Fibroblast of lung (primary cell): Measurements from ENCODE around the gene SPDYE2. TPM values are rescaled to one million over a fixed set of nuclear protein-coding genes. Genes with fewer than 3 reads are reported as not detected.
"Not testable (repeated sequence)": the region's sequence is repeated elsewhere in the genome, so short reads cannot be mapped to it uniquely, and the experiment has no call there.

Source experiments
- DNase-seq, 2 donors: peaks; one replicate each; pipeline versions ENCODE4 v3.0.0 to v3.0.0-alpha.2; 2010; ENCODE audit warnings: low read depth in 2 of 2
- H2AFZ ChIP-seq: 2 replicates; pipeline ENCODE4 v1.5.1; 2012; ENCODE audit warnings: low read length, control low read depth, inconsistent platforms
- H3K27ac ChIP-seq: 2 replicates; pipeline ENCODE4 v1.5.1; 2011; ENCODE audit warnings: low read length, control low read depth; ENCODE audit not compliant: insufficient read depth
- H3K27me3 ChIP-seq: 2 replicates; pipeline ENCODE4 v1.5.1; 2011; ENCODE audit warnings: mild to moderate bottlenecking, low read length; ENCODE audit not compliant: control insufficient read depth, insufficient read depth
- H3K36me3 ChIP-seq: 2 replicates; pipeline ENCODE4 v1.5.1; 2011; ENCODE audit warnings: low read length; ENCODE audit not compliant: control insufficient read depth, insufficient read depth
- H3K4me1 ChIP-seq: 2 replicates; pipeline ENCODE4 v1.5.1; 2011; ENCODE audit warnings: low read length; ENCODE audit not compliant: control insufficient read depth, insufficient read depth; ENCODE audit errors: extremely low read depth
- H3K4me2 ChIP-seq: 2 replicates; pipeline ENCODE4 v1.5.1; 2011; ENCODE audit warnings: low read length, control low read depth; ENCODE audit not compliant: insufficient read depth; ENCODE audit errors: extremely low read depth
- H3K4me3 ChIP-seq, 4 experiments: fragments of 200-600 bp in 1 of 4; sonication (generic) in 1 of 4; replicated peaks in 1 of 4; 2 replicates each; pipeline ENCODE4 v1.5.1; 2011 to 2016; ENCODE audit warnings: low read length in 4 of 4, low read depth in 3 of 4, mild to moderate bottlenecking in 3 of 4, control low read depth in 2 of 4, inconsistent platforms in 1 of 4, mixed read lengths in 1 of 4; ENCODE audit not compliant: insufficient read depth in 1 of 4; ENCODE audit errors: control extremely low read depth in 1 of 4
- H3K79me2 ChIP-seq: 2 replicates; pipeline ENCODE4 v1.5.1; 2012; ENCODE audit warnings: mild to moderate bottlenecking, low read length, inconsistent platforms; ENCODE audit not compliant: control insufficient read depth, insufficient read depth
- H3K9ac ChIP-seq: 2 replicates; pipeline ENCODE4 v1.5.1; 2011; ENCODE audit warnings: mild to moderate bottlenecking, low read length, control low read depth; ENCODE audit not compliant: insufficient read depth
- H3K9me3 ChIP-seq: 2 replicates; pipeline ENCODE4 v1.5.1; 2012; ENCODE audit warnings: low read depth, low read length; ENCODE audit not compliant: control insufficient read depth, insufficient read depth
- H4K20me1 ChIP-seq: 2 replicates; pipeline ENCODE4 v1.5.1; 2011; ENCODE audit warnings: low read length; ENCODE audit not compliant: control insufficient read depth, insufficient read depth; ENCODE audit errors: extremely low read depth
- polyA plus RNA-seq, 2 donors: library from polyadenylated mRNA; depleted of rRNA in 1 of 2; stranded (reverse) in 1 of 2; unstranded in 1 of 2; fragments of >200 nt; gene quantifications; 2 replicates each; pipeline ENCODE4 v1.2.1, GENCODE V29; 2011 to 2012; ENCODE audit warnings: missing spikeins in 1 of 2
- total RNA-seq: library from RNA; depleted of rRNA; stranded (reverse); fragments of >200 nt; gene quantifications from 2 replicates; pipeline ENCODE4 v1.2.1, GENCODE V29; 2014
- TF ChIP-seq, protein P1 (sequence below), 2 donors: IDR thresholded peaks in 1 of 2; conservative IDR thresholded peaks in 1 of 2; 1 replicate in 1 of 2; 2 replicates in 1 of 2; pipeline ENCODE4 v1.5.1; 2011 to 2012; ENCODE audit warnings: low read length in 2 of 2, control low read depth in 1 of 2, inconsistent platforms in 1 of 2, low read depth in 1 of 2, mild to moderate bottlenecking in 1 of 2

SPDYE2 gene
- total and polyA plus RNA-seq, 2 donors (not counting 1 experiment from before 2014, with no cell fraction given), result not detected

DNA sequence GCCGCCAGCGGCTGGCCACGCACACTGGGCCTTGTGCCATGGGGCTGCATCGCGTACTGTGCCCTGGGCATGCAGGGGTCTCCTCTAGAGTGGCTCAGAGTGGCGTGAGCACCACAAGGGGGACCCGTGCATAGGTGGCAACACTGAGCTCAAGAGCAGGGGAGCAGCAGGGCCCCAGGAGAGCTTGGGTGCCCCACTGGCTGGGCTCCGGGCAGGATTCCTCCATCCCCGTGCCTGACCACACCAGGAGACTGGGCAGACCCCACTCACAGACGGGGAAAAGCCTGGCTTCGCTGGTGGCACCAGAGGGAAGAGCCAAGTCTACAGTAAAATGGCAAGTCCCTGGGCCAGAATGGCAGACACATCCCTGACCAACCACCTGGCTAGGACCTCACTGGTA lies 17.6 kb downstream of the SPDYE2 start:
- H3K9me3 ChIP-seq, H3K4me1 ChIP-seq, H3K79me2 ChIP-seq, H3K9ac ChIP-seq, H4K20me1 ChIP-seq, H3K4me3 ChIP-seq, H3K27ac ChIP-seq, H3K4me2 ChIP-seq, DNase-seq, H3K27me3 ChIP-seq, H2AFZ ChIP-seq, H3K36me3 ChIP-seq: not testable (repeated sequence)

DNA sequence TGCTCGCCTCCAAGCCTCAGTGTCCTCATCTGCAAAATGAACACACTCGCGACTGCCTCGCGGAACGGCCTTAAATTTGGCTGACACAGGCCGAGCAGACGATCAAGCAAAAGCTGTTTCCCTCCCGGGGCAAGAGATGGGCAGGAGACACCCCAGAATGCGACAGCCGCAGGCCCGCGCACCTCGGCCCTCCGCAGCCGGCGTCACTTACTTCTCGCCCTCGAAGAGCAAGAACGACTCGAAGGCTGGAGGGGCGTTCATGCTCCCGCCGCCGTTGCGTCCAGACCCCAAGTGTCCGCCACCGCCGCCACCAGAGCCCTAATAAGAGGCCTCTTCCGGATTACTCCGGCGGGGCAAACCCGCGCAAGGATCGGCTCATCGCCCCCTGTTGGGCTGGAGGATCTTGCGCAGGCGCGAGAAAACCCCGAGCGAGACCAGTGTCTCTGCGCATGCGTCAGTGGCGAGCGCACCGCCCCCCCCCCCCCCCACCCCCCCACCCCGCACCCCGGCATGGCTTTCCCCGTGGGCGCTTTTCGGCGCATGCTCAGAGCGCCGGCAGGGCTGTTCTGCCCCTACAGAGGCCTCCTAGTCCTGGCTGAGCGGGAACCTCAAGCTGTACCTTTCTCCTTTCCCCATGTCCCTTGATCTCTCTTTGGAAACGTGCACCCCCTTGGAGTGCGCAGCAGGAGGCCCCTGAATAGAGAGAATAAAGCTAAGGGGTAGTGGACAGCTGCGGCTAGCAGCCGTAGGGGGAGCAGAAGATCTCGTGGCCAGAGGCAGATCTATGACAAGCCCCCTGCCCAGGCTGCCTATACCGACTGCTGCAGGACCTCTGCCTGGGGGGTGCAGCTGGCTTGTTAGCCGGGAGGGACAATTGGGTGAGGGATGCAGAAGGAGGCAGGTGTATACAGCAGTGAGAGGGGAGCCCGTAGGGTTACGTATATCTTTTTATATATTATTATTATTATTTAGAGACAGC lies 21.5 kb downstream of the SPDYE2 start, which contains the start of gene POLR2J3:
Gene POLR2J3 (minus strand): TSS at position 323 of the 979 bp plus-strand sequence. CDS start 62 bp downstream, at position 261.
- H3K27me3 ChIP-seq, H4K20me1 ChIP-seq, H3K9me3 ChIP-seq, H3K4me2 ChIP-seq, H3K4me1 ChIP-seq, H3K36me3 ChIP-seq, H3K79me2 ChIP-seq: not testable (repeated sequence)
- Histone ChIP-seq H3K9ac (peak within 1 kb of the TSS; percentile 77), H3K4me3 (peak within 1 kb of the TSS; percentile 55 to 81 (median 61)), H3K27ac (peak within 1 kb of the TSS; percentile 72), H2AFZ (peak within 1 kb of the TSS; percentile 55)
- peak; percentile 78 to 95 for DNase-seq
- TF ChIP-seq, protein P1, sequence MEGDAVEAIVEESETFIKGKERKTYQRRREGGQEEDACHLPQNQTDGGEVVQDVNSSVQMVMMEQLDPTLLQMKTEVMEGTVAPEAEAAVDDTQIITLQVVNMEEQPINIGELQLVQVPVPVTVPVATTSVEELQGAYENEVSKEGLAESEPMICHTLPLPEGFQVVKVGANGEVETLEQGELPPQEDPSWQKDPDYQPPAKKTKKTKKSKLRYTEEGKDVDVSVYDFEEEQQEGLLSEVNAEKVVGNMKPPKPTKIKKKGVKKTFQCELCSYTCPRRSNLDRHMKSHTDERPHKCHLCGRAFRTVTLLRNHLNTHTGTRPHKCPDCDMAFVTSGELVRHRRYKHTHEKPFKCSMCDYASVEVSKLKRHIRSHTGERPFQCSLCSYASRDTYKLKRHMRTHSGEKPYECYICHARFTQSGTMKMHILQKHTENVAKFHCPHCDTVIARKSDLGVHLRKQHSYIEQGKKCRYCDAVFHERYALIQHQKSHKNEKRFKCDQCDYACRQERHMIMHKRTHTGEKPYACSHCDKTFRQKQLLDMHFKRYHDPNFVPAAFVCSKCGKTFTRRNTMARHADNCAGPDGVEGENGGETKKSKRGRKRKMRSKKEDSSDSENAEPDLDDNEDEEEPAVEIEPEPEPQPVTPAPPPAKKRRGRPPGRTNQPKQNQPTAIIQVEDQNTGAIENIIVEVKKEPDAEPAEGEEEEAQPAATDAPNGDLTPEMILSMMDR (conservative IDR thresholded peaks at IDR 0.05 in 1 of 2, IDR thresholded peaks at IDR 0.05 in 1 of 2; ENCODE audit: low read depth in 1 of 2, low read length in 2 of 2), result peak; percentile 6 to 42

DNA sequence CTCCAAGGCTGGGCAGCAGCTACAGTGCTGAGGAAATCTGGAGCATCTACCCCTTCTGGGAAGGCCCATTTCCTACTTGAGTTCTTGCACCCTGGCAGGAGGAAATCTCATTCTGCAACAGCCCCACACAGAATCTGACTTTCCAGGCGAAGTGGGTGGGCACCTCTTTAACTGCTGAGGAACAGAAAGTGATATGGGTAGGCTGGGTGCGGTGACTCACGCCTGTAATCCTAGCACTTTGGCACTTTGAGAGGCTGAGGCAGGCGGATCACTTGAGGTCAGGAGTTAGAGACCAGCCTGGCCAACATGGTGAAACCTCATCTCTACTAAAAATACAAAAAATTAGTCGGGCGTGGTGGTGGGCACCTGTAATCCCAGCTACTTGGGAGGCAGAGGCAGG lies 23.6 kb downstream of the SPDYE2 start:
- H3K4me3 ChIP-seq, H3K9me3 ChIP-seq, H3K9ac ChIP-seq, H3K4me2 ChIP-seq, H4K20me1 ChIP-seq, DNase-seq, H3K79me2 ChIP-seq, H3K27me3 ChIP-seq, H2AFZ ChIP-seq, H3K4me1 ChIP-seq, H3K36me3 ChIP-seq, H3K27ac ChIP-seq: not testable (repeated sequence)

DNA sequence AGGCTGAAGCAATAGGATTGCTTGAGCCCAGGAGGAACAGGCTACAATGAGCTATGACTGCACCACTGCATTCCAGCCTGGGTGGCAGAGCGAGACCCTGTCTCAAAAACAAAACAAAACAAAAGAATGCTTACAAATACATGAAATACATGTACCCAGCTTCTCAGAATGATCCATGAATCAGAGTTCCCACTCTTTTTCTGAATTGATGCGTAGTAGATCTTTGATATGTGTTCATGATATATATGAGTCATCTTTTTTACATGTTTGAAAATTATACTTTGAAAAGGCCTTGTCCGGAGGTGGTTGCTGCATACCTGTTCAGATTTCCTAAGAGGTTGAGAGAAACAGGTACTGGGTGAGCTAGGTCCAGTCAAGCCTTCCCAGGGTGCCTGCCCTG lies 25.3 kb downstream of the SPDYE2 start:
- not testable (repeated sequence) for H3K9ac ChIP-seq, H2AFZ ChIP-seq, H3K4me3 ChIP-seq, H3K79me2 ChIP-seq, H3K27me3 ChIP-seq, H3K27ac ChIP-seq, H3K9me3 ChIP-seq, H3K4me1 ChIP-seq, H3K4me2 ChIP-seq, H4K20me1 ChIP-seq, DNase-seq, H3K36me3 ChIP-seq

DNA sequence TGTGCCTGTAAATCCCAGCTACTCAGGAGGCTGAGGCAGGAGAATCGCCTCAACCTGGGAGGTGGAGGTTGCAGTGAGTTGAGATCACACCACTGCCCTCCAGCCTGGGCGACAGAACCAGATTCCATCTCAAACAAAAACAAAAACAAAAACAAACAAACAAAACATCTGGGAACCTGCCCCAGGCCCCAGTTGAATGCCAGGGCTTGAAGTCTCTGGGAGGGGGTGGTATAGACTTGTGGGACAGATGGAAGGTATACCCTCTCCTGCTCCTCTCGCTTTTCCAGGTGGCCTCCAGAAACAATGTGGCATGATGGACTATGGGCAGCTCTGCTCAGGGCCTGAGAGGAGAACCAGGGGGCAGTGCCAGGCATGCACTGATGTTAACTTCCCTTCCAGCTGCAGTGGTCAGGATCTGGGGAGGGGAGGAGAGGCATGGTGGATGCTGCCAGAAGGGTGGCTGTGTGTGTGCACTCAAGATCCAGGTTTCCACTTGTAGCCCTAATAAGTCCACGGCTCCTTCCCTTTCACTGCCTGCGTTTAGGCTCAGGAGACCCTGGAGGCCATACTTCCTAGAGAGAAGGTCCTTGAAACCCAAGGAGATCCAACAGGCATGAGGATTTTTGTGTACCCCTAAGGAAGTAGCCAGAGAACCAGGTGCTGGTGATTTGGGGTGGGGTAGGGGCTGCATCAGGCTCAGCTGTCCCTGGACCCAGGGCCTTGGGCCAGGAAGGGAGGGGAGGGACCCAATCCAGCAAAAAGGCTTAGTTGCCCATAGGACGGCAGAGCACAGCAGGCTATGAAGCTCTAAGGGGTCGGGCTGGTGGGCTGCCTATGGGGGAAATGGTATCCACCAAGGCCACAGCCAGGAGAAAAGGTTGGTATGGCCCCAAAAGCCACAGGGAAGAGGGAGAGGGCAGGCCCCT lies 26.6 kb downstream of the SPDYE2 start:
- H3K79me2 ChIP-seq, result not testable (repeated sequence)

More for the DNA sequence above, 26.6 kb downstream of the SPDYE2 start:
- H3K9me3 ChIP-seq, H2AFZ ChIP-seq, H3K36me3 ChIP-seq, H3K27me3 ChIP-seq, H3K4me1 ChIP-seq, H3K9ac ChIP-seq, H4K20me1 ChIP-seq, H3K27ac ChIP-seq, H3K4me3 ChIP-seq, DNase-seq, H3K4me2 ChIP-seq: not testable (repeated sequence)
